ENCODE data around the gene FOXP2. TPM values are rescaled to one million over a fixed set of nuclear protein-coding genes. Genes with fewer than 3 reads are reported as not detected.

FOXP2 gene
- total and polyA plus RNA-seq, 2 donors (not counting 3 experiments of a cell fraction or from before 2014, with no cell fraction given): 0.37 to 2.7 TPM

DNA sequence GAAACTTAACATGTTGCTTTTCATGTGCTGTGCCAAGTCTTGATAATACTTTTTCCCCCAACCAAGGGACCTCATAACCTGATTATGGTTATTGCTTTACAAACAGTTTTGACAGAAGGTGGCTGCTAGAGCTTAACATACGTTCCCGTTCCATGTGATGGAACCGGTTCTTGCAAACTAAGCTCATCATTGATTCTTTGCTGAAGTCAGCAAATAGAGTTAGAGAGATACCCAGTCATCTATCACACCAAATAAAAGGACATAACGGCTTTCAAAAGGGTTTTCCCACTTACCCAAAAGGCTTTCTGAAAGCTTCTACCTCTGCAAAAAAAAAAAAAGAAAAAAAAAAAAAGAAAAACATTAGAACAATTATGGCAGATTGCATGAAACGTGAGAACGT is 277.0 kb downstream of the FOXP2 start:
- no peaks in the 10 kb centered on the region for H4K20me1 ChIP-seq (replicated peaks; ENCODE audit: control insufficient read depth, extremely low read depth, insufficient read depth, low read length)
- H3K9me3 ChIP-seq (replicated peaks; ENCODE audit: control insufficient read depth, insufficient read depth, low read length): no peaks in the 10 kb centered on the region
- H3K9me1 ChIP-seq (replicated peaks; ENCODE audit: control insufficient read depth, extremely low read depth, insufficient read depth, low read length): no peaks in the 10 kb centered on the region
- ChIA-PET POLR2A (interaction anchor here (0.7 kb wide), 2 partner anchors 15 to 1157 kb away, joined by 6 to 9 read pairs; no protein-coding TSS in a partner anchor), CTCF (interaction anchor here (1.5 kb wide), 1 partner anchor 9 kb away, joined by 3 read pairs; no protein-coding TSS in a partner anchor)
- no peak overlapping the region for H3K4me2 ChIP-seq (ENCODE audit: insufficient read depth, low read length)
- H3K27ac ChIP-seq (ENCODE audit: insufficient read depth, low read depth, low read length): no peak overlapping the region
- no TSS peak for BruUV-seq (replicated peaks)
- FAIRE-seq (no peak), DNase-seq (ENCODE audit: low read depth, low spot score) (no peak)
- no peaks in the 10 kb centered on the region for H3K79me2 ChIP-seq (ENCODE audit: control insufficient read depth, insufficient read depth, low read length)
- intact Hi-C loops (cut with micrococcal nuclease): no loop called here
- H3K4me3 ChIP-seq (replicated peaks in 1 of 3; ENCODE audit: insufficient read depth in 1 of 3, low read depth in 1 of 3, low read length in 3 of 3): no peak overlapping the region
- no peak for TF ChIP-seq MYC (IDR thresholded peaks at IDR 0.05; ENCODE audit: low read depth, low read length)
- TF ChIP-seq MAX (IDR thresholded peaks at IDR 0.05; ENCODE audit: insufficient read depth, insufficient read length): no peak
- TF ChIP-seq EZH2 (IDR thresholded peaks at IDR 0.05; ENCODE audit: borderline replicate concordance, low read depth, low read length, severe bottlenecking): no peak
- TF ChIP-seq FOS (IDR thresholded peaks at IDR 0.05; ENCODE audit: borderline replicate concordance, insufficient read depth, low read length): no peak
- TF ChIP-seq POLR2AphosphoS5 (IDR thresholded peaks at IDR 0.05; ENCODE audit: insufficient read depth, low read depth, low read length): no peak
- no peak for TF ChIP-seq POLR2A (IDR thresholded peaks at IDR 0.05; ENCODE audit: low read depth, low read length)
- dilution Hi-C loops (cut with MboI; ENCODE audit: extremely low pct_ligation_motif_present, low sequenced_read_pairs): no loop called here
- H3K9ac ChIP-seq (replicated peaks; ENCODE audit: extremely low read depth, insufficient read depth, low read length): no peak overlapping the region
- peaks cover 0 to 2% of the 10 kb centered on the region in 2 experiments for H3K27me3 ChIP-seq (ENCODE audit: control insufficient read depth in 2 of 2, insufficient read depth in 2 of 2, low read length in 2 of 2)
- no peak overlapping the region for H2AFZ ChIP-seq (ENCODE audit: low read depth, low read length)
- no peaks in the 10 kb centered on the region for H3K4me1 ChIP-seq (ENCODE audit: control insufficient read depth, extremely low read depth, insufficient read depth, low read length)
- H3K36me3 ChIP-seq (ENCODE audit: control insufficient read depth in 2 of 2, extremely low read depth in 1 of 2, insufficient read depth in 2 of 2, low read length in 2 of 2): no peaks in the 10 kb centered on the region

DNA sequence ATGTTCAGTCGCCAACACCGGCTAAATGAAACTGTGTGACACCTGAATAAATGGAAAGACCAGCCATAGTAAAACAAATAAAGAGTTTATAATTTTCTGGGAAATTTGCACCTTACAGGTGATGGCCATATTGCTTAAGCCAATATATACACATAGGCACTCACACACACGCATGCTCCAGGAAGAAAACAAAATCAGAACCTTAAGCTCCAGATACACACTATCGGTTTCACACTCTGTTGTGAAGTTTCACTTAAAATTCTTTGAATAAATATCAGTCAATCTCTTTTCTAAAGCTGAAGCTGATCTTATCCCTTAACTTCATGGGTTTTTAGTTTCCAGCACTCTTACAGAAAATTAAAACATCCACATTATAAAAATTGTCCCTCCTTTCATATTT is 280.6 kb downstream of the FOXP2 start:
- Histone ChIP-seq H3K9me1 (replicated peaks; ENCODE audit: control insufficient read depth, extremely low read depth, insufficient read depth, low read length) (no peaks in the 10 kb centered on the region), H3K4me3 (replicated peaks in 1 of 3; ENCODE audit: insufficient read depth in 1 of 3, low read depth in 1 of 3, low read length in 3 of 3) (no peak overlapping the region), H3K27me3 (ENCODE audit: control insufficient read depth in 2 of 2, insufficient read depth in 2 of 2, low read length in 2 of 2) (peaks cover 0 to 2% of the 10 kb centered on the region in 2 experiments), H2AFZ (ENCODE audit: low read depth, low read length) (no peak overlapping the region), H3K9me3 (replicated peaks; ENCODE audit: control insufficient read depth, insufficient read depth, low read length) (no peaks in the 10 kb centered on the region), H3K27ac (ENCODE audit: insufficient read depth, low read depth, low read length) (no peak overlapping the region), H3K9ac (replicated peaks; ENCODE audit: extremely low read depth, insufficient read depth, low read length) (no peak overlapping the region), H3K36me3 (ENCODE audit: control insufficient read depth in 2 of 2, extremely low read depth in 1 of 2, insufficient read depth in 2 of 2, low read length in 2 of 2) (no peaks in the 10 kb centered on the region), H3K4me2 (ENCODE audit: insufficient read depth, low read length) (no peak overlapping the region), H4K20me1 (replicated peaks; ENCODE audit: control insufficient read depth, extremely low read depth, insufficient read depth, low read length) (no peaks in the 10 kb centered on the region), H3K79me2 (ENCODE audit: control insufficient read depth, insufficient read depth, low read length) (no peaks in the 10 kb centered on the region), H3K4me1 (ENCODE audit: control insufficient read depth, extremely low read depth, insufficient read depth, low read length) (no peaks in the 10 kb centered on the region)
- DNase-seq (ENCODE audit: low read depth, low spot score) (no peak), FAIRE-seq (no peak)
- dilution Hi-C loops (cut with MboI; ENCODE audit: extremely low pct_ligation_motif_present, low sequenced_read_pairs): no loop called here
- no TSS peak for BruUV-seq (replicated peaks)
- ChIA-PET CTCF (interaction anchor here (1.3 kb wide), 1 partner anchor 19 kb away, joined by 3 read pairs; no protein-coding TSS in a partner anchor), POLR2A (no interaction called here)
- intact Hi-C loops (cut with micrococcal nuclease): no loop called here
- no peak for TF ChIP-seq FOS (IDR thresholded peaks at IDR 0.05; ENCODE audit: borderline replicate concordance, insufficient read depth, low read length)
- TF ChIP-seq EZH2 (IDR thresholded peaks at IDR 0.05; ENCODE audit: borderline replicate concordance, low read depth, low read length, severe bottlenecking): no peak
- no peak for TF ChIP-seq GATA2 (IDR thresholded peaks at IDR 0.05; ENCODE audit: insufficient read depth, insufficient read length, low read depth, low read length)
- no peak for TF ChIP-seq POLR2A (IDR thresholded peaks at IDR 0.05; ENCODE audit: low read depth, low read length)
- no peak for TF ChIP-seq JUN (IDR thresholded peaks at IDR 0.05; ENCODE audit: borderline replicate concordance, insufficient read depth, insufficient read length, low read depth)
- TF ChIP-seq POLR2AphosphoS5 (IDR thresholded peaks at IDR 0.05; ENCODE audit: insufficient read depth, low read depth, low read length): no peak
- TF ChIP-seq, protein P1, sequence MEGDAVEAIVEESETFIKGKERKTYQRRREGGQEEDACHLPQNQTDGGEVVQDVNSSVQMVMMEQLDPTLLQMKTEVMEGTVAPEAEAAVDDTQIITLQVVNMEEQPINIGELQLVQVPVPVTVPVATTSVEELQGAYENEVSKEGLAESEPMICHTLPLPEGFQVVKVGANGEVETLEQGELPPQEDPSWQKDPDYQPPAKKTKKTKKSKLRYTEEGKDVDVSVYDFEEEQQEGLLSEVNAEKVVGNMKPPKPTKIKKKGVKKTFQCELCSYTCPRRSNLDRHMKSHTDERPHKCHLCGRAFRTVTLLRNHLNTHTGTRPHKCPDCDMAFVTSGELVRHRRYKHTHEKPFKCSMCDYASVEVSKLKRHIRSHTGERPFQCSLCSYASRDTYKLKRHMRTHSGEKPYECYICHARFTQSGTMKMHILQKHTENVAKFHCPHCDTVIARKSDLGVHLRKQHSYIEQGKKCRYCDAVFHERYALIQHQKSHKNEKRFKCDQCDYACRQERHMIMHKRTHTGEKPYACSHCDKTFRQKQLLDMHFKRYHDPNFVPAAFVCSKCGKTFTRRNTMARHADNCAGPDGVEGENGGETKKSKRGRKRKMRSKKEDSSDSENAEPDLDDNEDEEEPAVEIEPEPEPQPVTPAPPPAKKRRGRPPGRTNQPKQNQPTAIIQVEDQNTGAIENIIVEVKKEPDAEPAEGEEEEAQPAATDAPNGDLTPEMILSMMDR (IDR thresholded peaks at IDR 0.05; ENCODE audit: extremely low read depth in 1 of 2, insufficient read depth in 1 of 2, low read depth in 1 of 2, low read length in 2 of 2): no peak
- no peak for TF ChIP-seq MYC (IDR thresholded peaks at IDR 0.05; ENCODE audit: low read depth, low read length)
- TF ChIP-seq MAX (IDR thresholded peaks at IDR 0.05; ENCODE audit: insufficient read depth, insufficient read length): no peak

Data from endothelial cell of umbilical vein (primary cell).